Prostate gland (tissue), 2 donors: ENCODE measurements around the gene PPY.

Experiments
- CTCF ChIP-seq, 4 experiments: fragments of 200-600 bp in 2 of 4; fragments of 450-650 bp in 2 of 4; sonication (generic) in 2 of 4; IDR thresholded peaks; 1 replicate in 3 of 4; 2 replicates in 1 of 4; pipeline ENCODE4 v1.5.1; 2016 to 2019; ENCODE audit warnings: antibody characterized with exemption in 4 of 4, mild to moderate bottlenecking in 2 of 4, moderate library complexity in 2 of 4
- POLR2A ChIP-seq: fragments of 450-650 bp; IDR thresholded peaks from one replicate; pipeline ENCODE4 v1.6.1; 2016; ENCODE audit warnings: antibody characterized with exemption, mild to moderate bottlenecking
- POLR2AphosphoS5 ChIP-seq: sonication (generic); formaldehyde crosslinking; IDR thresholded peaks from one replicate; pipeline ENCODE4 v1.6.1; 2017; ENCODE audit warnings: antibody characterized with exemption

DNA sequence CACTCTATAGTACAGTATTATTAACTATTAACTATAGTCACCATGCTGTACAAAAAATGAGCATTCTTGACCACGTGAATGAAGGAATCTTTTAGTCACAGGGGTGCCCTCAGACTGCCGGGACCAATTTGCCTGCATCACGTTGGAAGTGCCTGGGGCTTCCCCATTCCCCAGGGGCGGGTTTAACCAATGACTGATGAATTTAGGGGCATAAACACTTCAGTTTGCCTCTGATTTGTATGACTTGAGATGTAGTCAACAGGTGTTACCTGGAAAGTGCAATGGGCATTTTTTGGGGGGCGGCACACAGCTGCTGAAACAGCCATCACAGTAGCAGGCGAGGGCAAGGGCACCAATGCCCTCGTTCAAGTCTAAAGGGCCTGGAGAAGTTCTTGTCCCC is 20.2 kb upstream of the PPY start:
- TF ChIP-seq CTCF (IDR thresholded peaks at IDR 0.05) (no peak), POLR2AphosphoS5 (no peak), POLR2A (no peak)
